Measurements from ENCODE around the gene GPS1. TPM values are rescaled to one million over a fixed set of nuclear protein-coding genes. Genes with fewer than 3 reads are reported as not detected.

GPS1 gene
- total and polyA plus RNA-seq, 5 donors: 75.1 to 93.7 (median 87.8) TPM

- Histone ChIP-seq H3K27ac (ENCODE audit: low read length) (no peak overlapping the region), H3K27me3 (ENCODE audit: control insufficient read depth, insufficient read depth) (no peaks in the 10 kb centered on the region), H3K9me3 (ENCODE audit: control insufficient read depth, low read length) (no peaks in the 10 kb centered on the region), H3K4me1 (ENCODE audit: control insufficient read depth, insufficient read depth, low read length) (no peaks in the 10 kb centered on the region), H3K4me3 (ENCODE audit: low read length) (no peak overlapping the region)
- DNase-seq (peak in 1 of 3 donors; percentile 50), ATAC-seq (no peak)
- 94% methylated on average over 47 of the region's 47 CpGs for WGBS
- intact Hi-C loops (cut with DNase I): no loop called here
These were observed 37.4 kb downstream of the GPS1 start for GRCh38 chr17:82088838-82089722.

DNA sequence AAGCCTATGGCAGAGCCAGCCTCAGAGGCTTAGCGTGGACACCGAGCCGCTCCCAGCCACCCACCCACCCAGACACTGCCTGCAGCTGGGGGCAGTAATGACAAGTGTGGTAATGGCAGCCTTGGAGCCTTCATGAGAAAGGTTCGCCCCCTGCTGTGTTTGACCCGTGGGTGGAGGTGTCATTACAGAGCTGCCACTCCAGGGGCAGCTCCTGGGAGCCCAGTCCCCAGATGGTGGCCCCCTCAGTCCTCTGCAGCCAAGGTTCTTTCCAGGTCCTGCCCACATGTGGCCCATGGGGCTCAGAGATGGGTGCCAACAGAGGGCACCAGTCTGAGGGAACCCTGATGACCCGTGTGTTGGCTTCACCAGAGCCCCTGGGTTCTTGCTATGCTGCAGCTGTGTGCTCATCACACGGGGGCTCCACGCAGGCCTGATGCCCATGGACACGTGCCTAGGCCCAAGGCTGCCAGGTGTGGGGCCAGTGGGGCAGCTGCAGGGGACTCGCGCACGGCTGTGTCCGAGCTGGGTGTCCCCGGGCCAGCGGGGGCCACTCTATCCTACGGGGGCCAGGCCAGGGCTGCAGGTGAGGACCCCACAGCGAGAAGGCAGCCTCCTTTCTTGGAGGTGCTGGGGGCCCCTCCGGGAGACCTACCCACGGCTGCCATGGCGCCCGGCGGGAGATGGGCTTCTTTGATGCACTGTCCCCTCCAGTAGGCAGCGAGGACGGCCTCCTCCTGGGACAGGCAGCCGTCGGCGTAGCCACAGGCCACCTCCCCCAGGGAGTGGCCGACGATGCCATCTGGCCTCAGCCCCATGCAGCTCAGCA is 38.2 kb downstream of the GPS1 start:
- ATAC-seq (no peak), DNase-seq (peak in 2 of 3 donors; percentile 42 to 52)
- 86% methylated on average over 29 of the region's 29 CpGs for WGBS
- H3K4me3 ChIP-seq (ENCODE audit: low read length): no peak overlapping the region
- intact Hi-C loops (cut with DNase I): no loop called here
- no peaks in the 10 kb centered on the region for H3K27me3 ChIP-seq (ENCODE audit: control insufficient read depth, insufficient read depth)
- H3K27ac ChIP-seq (ENCODE audit: low read length): no peak overlapping the region
- no peaks in the 10 kb centered on the region for H3K4me1 ChIP-seq (ENCODE audit: control insufficient read depth, insufficient read depth, low read length)
- no peaks in the 10 kb centered on the region for H3K9me3 ChIP-seq (ENCODE audit: control insufficient read depth, low read length)

DNA sequence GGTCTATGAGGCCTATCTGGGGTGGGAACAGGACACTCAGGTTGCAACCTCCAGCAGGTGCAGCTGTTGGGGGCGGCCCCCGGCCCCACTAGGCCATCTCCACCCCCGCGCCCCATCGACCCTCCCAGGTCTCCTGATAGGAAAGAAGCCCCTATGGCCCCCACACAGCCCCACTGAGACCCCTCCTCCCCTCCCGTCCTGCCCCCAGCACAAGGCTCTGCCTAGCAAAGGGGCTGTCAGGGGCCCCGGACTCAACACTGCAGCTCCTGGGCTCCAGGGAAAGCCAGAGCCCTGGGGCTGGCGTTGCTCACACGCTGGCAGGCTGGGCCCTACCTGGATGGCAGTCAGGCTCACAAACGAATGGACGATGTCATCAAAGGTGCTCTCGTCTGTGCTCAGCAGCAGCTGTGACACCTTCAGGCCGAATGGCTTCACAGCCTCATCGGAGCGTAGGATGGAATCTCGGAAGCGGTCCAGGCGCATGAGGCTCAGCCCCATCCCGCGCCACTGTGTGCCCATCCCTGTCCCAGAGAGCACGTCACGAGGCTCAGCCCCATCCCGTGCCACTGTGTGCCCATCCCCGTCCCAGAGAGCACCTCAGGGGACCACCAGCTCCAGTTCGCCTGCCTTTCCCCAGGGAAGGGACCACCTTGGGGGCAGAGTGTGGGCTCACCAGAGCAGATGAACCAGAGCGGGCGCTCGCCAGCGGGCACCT is 39.0 kb downstream of the GPS1 start:
- H3K27me3 ChIP-seq (ENCODE audit: control insufficient read depth, insufficient read depth): no peaks in the 10 kb centered on the region
- H3K4me3 ChIP-seq (ENCODE audit: low read length): no peak overlapping the region
- 94% methylated on average over 29 of the region's 29 CpGs for WGBS
- H3K4me1 ChIP-seq (ENCODE audit: control insufficient read depth, insufficient read depth, low read length): no peaks in the 10 kb centered on the region
- DNase-seq (peak in 1 of 3 donors; percentile 30), ATAC-seq (no peak)
- intact Hi-C loops (cut with DNase I): no loop called here
- H3K27ac ChIP-seq (ENCODE audit: low read length): no peak overlapping the region
- no peaks in the 10 kb centered on the region for H3K9me3 ChIP-seq (ENCODE audit: control insufficient read depth, low read length)

GRCh38 chr17:82091264-82092066 is 39.8 kb downstream of the GPS1 start:
- peak in 2 of 3 donors; percentile 50 to 55 for DNase-seq
- 95% methylated on average over 37 of the region's 37 CpGs for WGBS

DNA sequence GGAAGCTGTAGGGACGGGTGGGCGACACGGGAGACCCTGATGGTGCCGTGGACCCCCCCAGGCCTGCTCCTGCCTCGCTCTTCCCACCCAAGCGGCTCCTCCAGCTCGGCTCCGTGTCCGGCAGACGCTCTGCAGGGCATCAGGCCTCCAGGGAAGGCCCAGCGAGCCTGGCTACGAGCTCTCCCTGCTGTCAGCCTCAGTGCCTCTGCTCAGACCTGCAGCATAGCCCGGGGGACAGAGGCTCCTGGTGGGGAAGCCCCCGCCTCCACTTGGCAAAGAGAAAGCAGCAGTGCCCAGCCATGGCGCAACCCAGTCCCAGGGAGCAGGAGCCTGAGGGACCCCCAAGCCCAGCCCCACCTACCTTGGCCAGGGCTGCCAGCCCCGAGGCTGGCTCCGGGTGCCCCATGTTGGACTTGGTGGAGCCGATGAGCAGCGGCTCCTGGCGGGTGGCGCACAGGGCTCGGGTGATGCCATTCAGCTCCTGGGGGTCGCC is 40.4 kb downstream of the GPS1 start:
- 92% methylated on average over 23 of the region's 23 CpGs for WGBS
- ATAC-seq (no peak), DNase-seq (peak; percentile 19 to 48 (median 46))
- no peak overlapping the region for H3K4me3 ChIP-seq (ENCODE audit: low read length)
- H3K27me3 ChIP-seq (ENCODE audit: control insufficient read depth, insufficient read depth): no peaks in the 10 kb centered on the region
- intact Hi-C loops (cut with DNase I): no loop called here
- peaks cover 6% of the 10 kb centered on the region for H3K4me1 ChIP-seq (ENCODE audit: control insufficient read depth, insufficient read depth, low read length)
- no peaks in the 10 kb centered on the region for H3K9me3 ChIP-seq (ENCODE audit: control insufficient read depth, low read length)
- H3K27ac ChIP-seq (ENCODE audit: low read length): no peak overlapping the region

More at GRCh38 chr17:82091264-82092066, 39.8 kb downstream of the GPS1 start:
- H3K9me3 ChIP-seq (ENCODE audit: control insufficient read depth, low read length): no peaks in the 10 kb centered on the region
- ATAC-seq: no peak
- no peaks in the 10 kb centered on the region for H3K27me3 ChIP-seq (ENCODE audit: control insufficient read depth, insufficient read depth)
- intact Hi-C loops (cut with DNase I): no loop called here
- no peak overlapping the region for H3K4me3 ChIP-seq (ENCODE audit: low read length)
- no peak overlapping the region for H3K27ac ChIP-seq (ENCODE audit: low read length)
- H3K4me1 ChIP-seq (ENCODE audit: control insufficient read depth, insufficient read depth, low read length): no peaks in the 10 kb centered on the region

- Histone ChIP-seq H3K9me3 (ENCODE audit: control insufficient read depth, low read length) (no peaks in the 10 kb centered on the region), H3K4me3 (ENCODE audit: low read length) (no peak overlapping the region), H3K27ac (ENCODE audit: low read length) (no peak overlapping the region), H3K4me1 (ENCODE audit: control insufficient read depth, insufficient read depth, low read length) (peaks cover 6% of the 10 kb centered on the region), H3K27me3 (ENCODE audit: control insufficient read depth, insufficient read depth) (no peaks in the 10 kb centered on the region)
- WGBS: 91% methylated on average over 20 of the region's 20 CpGs
- intact Hi-C loops (cut with DNase I): no loop called here
- DNase-seq (peak in 1 of 3 donors; percentile 41), ATAC-seq (no peak)
These were observed 40.9 kb downstream of the GPS1 start for GRCh38 chr17:82092628-82092994.

- intact Hi-C loops (cut with DNase I): no loop called here
These were observed 41.5 kb downstream of the GPS1 start for GRCh38 chr17:82092995-82093751.

DNA sequence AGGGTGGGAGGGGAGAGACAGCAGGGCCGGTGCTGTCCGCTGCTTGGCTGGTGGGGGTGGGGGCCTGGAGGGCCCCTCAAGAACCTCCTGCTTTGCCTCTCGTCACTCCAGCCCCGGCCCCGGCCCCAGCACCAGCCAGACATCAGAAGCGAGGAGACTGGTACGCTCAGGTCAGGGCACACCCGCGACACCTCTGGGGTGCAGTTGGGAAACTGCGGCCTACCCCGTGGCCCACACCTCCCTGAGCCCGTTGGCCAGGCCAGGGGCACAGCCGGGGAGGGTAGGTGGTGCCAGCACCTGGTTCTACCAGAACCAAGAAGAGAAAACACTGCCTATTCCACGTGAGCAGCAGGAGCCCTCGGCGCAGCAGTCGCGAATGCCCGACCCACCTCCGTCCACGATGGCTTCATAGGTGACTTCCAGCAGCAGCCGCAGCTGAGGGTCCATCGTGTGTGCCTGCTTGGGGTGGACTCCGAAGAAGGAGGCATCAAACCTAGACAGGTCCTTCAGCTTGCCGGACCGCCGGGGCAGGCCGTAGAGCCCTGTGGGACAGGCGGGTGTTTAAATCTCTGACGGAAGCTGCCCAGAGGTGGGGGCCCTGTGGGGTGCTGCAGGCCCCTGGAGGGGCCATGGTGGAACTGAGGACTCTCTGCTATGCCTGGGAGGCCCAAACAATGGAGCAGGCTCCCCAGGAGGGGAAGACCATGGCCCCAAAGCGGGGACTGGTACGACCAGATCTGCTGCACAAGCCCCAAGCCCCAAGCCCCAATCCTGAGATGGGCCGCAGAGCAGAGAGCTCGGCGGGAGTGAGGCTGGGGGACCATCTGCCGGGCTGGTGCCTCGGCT is 43.5 kb downstream of the GPS1 start:
- WGBS: 89% methylated on average over 37 of the region's 37 CpGs
- intact Hi-C loops (cut with DNase I): no loop called here
- Histone ChIP-seq H3K9me3 (ENCODE audit: control insufficient read depth, low read length) (no peaks in the 10 kb centered on the region), H3K27ac (ENCODE audit: low read length) (no peak overlapping the region), H3K27me3 (ENCODE audit: control insufficient read depth, insufficient read depth) (no peaks in the 10 kb centered on the region), H3K4me1 (ENCODE audit: control insufficient read depth, insufficient read depth, low read length) (peaks cover 6% of the 10 kb centered on the region), H3K4me3 (ENCODE audit: low read length) (no peak overlapping the region)
- no peak for ATAC-seq
- peak in 2 of 3 donors; percentile 38 to 56 for DNase-seq

More at GRCh38 chr17:82092995-82093751, 41.5 kb downstream of the GPS1 start:
- no peaks in the 10 kb centered on the region for H3K9me3 ChIP-seq (ENCODE audit: control insufficient read depth, low read length)
- H3K27ac ChIP-seq (ENCODE audit: low read length): no peak overlapping the region
- WGBS: 95% methylated on average over 40 of the region's 40 CpGs
- DNase-seq (peak in 2 of 3 donors; percentile 22 to 59), ATAC-seq (no peak)
- no peaks in the 10 kb centered on the region for H3K27me3 ChIP-seq (ENCODE audit: control insufficient read depth, insufficient read depth)
- H3K4me3 ChIP-seq (ENCODE audit: low read length): no peak overlapping the region
- peaks cover 6% of the 10 kb centered on the region for H3K4me1 ChIP-seq (ENCODE audit: control insufficient read depth, insufficient read depth, low read length)

Measured in right cardiac atrium (tissue), 5 donors.